GM18520 (cell line): ENCODE results near the gene SCNN1B.

Source experiments
- ATAC-seq: cut with Tn5 transposase; IDR thresholded peaks from one replicate; pipeline ENCODE4 v1.9.1; 2021; ENCODE audit not compliant: unreplicated experiment

SCNN1B gene

DNA sequence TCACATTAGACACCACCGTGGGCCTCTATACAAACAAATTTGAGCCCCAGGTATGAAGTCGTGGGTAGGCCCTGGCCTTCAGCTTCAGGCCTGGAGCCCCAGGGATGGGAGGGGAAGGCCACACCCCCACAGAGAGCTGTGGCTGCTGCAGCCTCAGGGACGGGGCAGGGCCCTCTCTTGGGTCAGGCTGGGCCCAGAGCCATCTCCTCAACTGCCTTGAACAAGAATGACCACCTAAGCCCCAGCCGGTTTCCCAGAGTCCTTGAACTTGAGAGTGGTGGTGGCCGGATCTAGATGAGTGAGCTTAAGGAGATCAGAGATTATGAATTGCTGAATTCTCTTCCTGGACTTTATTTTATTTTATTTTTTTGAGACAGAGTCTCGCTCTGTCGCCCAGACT, 18.6 kb downstream of the SCNN1B start:
- no peak for ATAC-seq

- ATAC-seq, result no peak
Observed at GRCh38 chr16:23321206-23321875, 19.2 kb downstream of the SCNN1B start.

GRCh38 chr16:23323224-23324030, 21.3 kb downstream of the SCNN1B start:
- ATAC-seq, result no peak

DNA sequence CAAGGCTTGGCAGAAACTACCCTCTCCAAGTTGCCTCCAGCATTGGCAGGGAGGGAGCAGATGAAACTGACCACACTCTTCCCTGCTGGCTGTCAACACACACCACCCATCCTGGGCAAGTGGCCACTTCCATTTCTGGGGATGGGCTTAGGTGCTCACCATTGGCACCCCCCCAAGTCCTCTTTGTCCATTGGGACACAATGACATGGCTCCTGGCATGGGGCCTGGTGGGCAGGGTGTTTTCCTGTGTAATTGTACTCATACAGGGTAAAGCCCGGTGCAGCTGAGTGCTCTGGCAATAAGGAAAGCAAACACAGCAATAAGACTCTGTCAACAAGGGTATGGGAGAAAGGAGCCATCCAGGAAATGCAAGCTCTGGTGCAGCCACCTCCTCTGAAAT, 22.6 kb downstream of the SCNN1B start:
- ATAC-seq, result no peak

DNA sequence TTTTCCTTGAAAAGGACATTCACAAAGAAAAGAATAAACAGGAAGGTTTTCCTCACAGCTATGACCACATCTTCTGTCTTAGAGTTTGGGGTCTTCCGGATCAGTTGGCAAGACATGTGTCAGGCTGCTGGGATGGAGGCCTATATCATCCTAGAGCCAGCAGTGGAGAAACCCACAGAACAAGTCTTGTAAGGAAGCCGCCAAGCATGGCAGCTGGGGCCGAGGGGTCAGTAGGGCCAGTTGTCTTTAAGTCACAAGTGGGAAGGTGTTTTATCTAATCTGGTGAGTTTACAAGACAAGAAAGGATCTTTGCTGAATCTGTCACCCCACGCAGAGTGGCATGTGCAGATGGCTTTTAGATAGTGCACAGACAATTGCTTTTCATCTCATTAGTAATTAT, 25.7 kb downstream of the SCNN1B start:
- no peak for ATAC-seq

- no peak for ATAC-seq
Observed at GRCh38 chr16:23330161-23330560, 28.1 kb downstream of the SCNN1B start.

GRCh38 chr16:23330583-23331249, 28.6 kb downstream of the SCNN1B start:
- ATAC-seq, result no peak

- no peak for ATAC-seq
Observed at GRCh38 chr16:23333034-23333579, 31.0 kb downstream of the SCNN1B start.

DNA sequence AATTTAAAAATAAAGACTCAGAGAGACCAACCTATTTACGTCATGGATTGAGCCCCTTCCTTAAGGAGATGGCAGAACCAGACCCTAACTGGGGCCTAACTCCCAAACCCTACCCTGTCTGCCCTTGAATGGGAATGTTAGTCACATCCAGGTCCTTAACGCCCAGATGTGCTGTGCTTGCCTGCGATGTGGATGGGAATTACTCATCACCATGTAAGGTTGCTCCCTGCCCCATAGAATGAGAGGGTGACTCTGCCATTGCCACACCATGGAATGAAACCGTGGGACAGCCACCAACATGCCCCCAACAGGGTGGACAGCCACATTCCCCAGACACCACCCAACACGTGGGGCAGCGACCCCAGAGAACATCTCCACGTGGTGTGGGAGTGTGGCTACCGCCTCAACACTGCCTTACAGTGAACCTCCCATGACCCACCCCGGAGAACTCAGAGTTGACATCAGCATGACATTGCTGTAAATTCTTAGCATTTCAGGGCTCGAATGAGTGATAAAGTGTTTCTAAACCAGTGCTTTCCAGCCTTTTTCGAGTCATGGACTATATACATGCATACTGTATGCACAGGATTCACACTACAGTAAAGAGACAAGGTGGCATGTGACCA, 31.8 kb downstream of the SCNN1B start:
- no peak for ATAC-seq

- peak; percentile 37 for ATAC-seq
Observed at GRCh38 chr16:23334457-23334853, 32.4 kb downstream of the SCNN1B start.

DNA sequence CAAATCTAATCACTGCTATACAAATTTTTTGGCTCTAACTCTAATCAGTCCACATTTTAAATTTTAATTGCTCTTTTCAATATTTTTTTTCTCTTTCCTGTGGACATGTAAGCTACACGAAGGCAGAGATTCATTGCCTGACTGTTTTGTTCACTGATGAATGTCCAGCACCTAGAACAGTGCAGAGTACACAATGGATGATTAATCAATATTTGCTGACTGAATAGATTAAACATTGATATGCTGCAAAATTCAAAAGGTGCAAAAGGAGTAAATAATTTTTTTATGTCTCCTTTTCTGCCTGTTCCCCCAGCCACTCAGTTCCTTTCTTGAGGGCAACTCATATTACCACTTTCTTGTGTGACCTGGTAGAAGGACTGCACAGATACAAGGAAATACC, 32.8 kb downstream of the SCNN1B start:
- ATAC-seq, result no peak

- ATAC-seq, result no peak
Observed at GRCh38 chr16:23337836-23338550, 35.9 kb downstream of the SCNN1B start.

GRCh38 chr16:23339787-23340186, 37.7 kb downstream of the SCNN1B start:
- ATAC-seq, result no peak

GRCh38 chr16:23342083-23342640, 40.1 kb downstream of the SCNN1B start:
- no peak for ATAC-seq

- no peak for ATAC-seq
Observed at GRCh38 chr16:23343643-23344612, 41.8 kb downstream of the SCNN1B start.

GRCh38 chr16:23345237-23345636, 43.1 kb downstream of the SCNN1B start:
- ATAC-seq, result no peak

DNA sequence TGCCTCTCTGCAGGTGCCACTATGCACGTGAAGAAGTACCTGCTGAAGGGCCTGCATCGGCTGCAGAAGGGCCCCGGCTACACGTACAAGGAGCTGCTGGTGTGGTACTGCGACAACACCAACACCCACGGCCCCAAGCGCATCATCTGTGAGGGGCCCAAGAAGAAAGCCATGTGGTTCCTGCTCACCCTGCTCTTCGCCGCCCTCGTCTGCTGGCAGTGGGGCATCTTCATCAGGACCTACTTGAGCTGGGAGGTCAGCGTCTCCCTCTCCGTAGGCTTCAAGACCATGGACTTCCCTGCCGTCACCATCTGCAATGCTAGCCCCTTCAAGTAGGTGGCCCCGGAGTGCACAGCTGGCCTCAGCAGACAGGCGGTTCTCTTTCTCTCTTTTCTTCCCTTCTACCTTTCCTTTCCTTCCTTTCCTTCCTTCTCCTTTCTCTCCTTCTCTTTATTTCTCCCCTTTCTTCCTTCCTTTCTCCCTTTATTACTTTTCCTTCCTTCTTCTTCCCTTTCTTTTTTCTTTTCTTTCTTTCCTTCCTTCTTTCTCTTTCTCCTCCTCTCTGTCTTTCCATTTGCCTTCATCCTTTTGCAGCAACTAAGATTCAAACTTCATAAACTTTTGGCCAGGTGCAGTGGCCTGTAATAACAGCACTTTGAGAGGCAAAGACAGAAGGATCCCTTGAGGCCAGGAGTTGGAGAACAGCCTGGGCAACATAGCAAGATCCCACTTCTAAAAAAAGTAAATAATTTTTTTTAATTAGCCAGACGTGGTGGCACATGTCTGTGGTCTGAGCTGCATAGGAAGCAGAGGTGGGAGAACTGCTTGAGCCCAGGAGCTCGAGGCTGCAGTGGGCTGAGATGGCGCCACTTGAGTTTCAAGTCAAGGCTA, 46.7 kb downstream of the SCNN1B start:
- ATAC-seq, result no peak

- no peak for ATAC-seq
Observed at GRCh38 chr16:23351360-23351759, 49.3 kb downstream of the SCNN1B start.
